Keratinocyte (primary cell): ENCODE data around the gene CD72. TPM values are rescaled to one million over a fixed set of nuclear protein-coding genes. Genes with fewer than 3 reads are reported as not detected.

ENCODE experiments used
- DNase-seq: peaks from one replicate; pipeline ENCODE4 v3.0.0-alpha.2; 2011; ENCODE audit warnings: low read depth, missing footprints, low spot score
- FAIRE-seq: peaks from 2 replicates; lab custom pipeline; 2011; peaks lifted over from hg19 to GRCh38; lab: Jason Lieb, UNC
- H2AFZ ChIP-seq: 2 replicates; pipeline ENCODE4 v1.6.0; 2012; ENCODE audit warnings: low read length, control low read depth, inconsistent platforms; ENCODE audit not compliant: control insufficient read depth
- H3K27ac ChIP-seq: 2 replicates; pipeline ENCODE4 v1.5.1; 2011; ENCODE audit warnings: low read length; ENCODE audit not compliant: control insufficient read depth, insufficient read depth
- H3K27me3 ChIP-seq: 3 replicates; pipeline ENCODE4 v1.6.0; 2011; ENCODE audit warnings: low read length; ENCODE audit not compliant: control insufficient read depth, insufficient read depth; ENCODE audit errors: extremely low read depth
- H3K36me3 ChIP-seq, 2 experiments: 2 replicates in 1 of 2; 3 replicates in 1 of 2; pipeline ENCODE4 v1.5.1; 2011; ENCODE audit warnings: low read length in 2 of 2, mild to moderate bottlenecking in 1 of 2; ENCODE audit not compliant: control insufficient read depth in 2 of 2, insufficient read depth in 2 of 2; ENCODE audit errors: extremely low read depth in 1 of 2
- H3K4me1 ChIP-seq: 3 replicates; pipeline ENCODE4 v1.5.1; 2011; ENCODE audit warnings: low read length; ENCODE audit not compliant: control insufficient read depth, insufficient read depth; ENCODE audit errors: extremely low read depth
- H3K4me2 ChIP-seq: 3 replicates; pipeline ENCODE4 v1.6.0; 2011; ENCODE audit warnings: low read depth, low read length; ENCODE audit not compliant: control insufficient read depth, insufficient read depth; ENCODE audit errors: extremely low read depth
- H3K4me3 ChIP-seq, 3 experiments: fragments of 200-600 bp in 1 of 3; sonication (generic) in 1 of 3; 2 replicates in 2 of 3; 3 replicates in 1 of 3; pipeline ENCODE4 v1.5.1; 2011 to 2016; ENCODE audit warnings: low read length in 3 of 3, mild to moderate bottlenecking in 3 of 3, control low read depth in 2 of 3, inconsistent platforms in 1 of 3, low read depth in 1 of 3, mixed read lengths in 1 of 3, mixed run types in 1 of 3, moderate library complexity in 1 of 3; ENCODE audit not compliant: control insufficient read depth in 2 of 3, insufficient read depth in 2 of 3; ENCODE audit errors: extremely low read depth in 1 of 3
- H3K79me2 ChIP-seq: 2 replicates; pipeline ENCODE4 v1.6.0; 2012; ENCODE audit warnings: low read length; ENCODE audit not compliant: control insufficient read depth, insufficient read depth
- H3K9ac ChIP-seq: 3 replicates; pipeline ENCODE4 v1.6.0; 2011; ENCODE audit warnings: low read length; ENCODE audit not compliant: control insufficient read depth, insufficient read depth; ENCODE audit errors: extremely low read depth
- H3K9me1 ChIP-seq: 3 replicates; pipeline ENCODE4 v1.6.0; 2011; ENCODE audit warnings: low read length; ENCODE audit not compliant: control insufficient read depth, insufficient read depth; ENCODE audit errors: extremely low read depth
- H3K9me3 ChIP-seq: 2 replicates; pipeline ENCODE4 v1.5.1; 2012; ENCODE audit warnings: low read depth, low read length; ENCODE audit not compliant: control insufficient read depth
- H4K20me1 ChIP-seq: 3 replicates; pipeline ENCODE4 v1.6.0; 2011; ENCODE audit warnings: low read length; ENCODE audit not compliant: control insufficient read depth, insufficient read depth; ENCODE audit errors: extremely low read depth
- CTCF ChIP-seq, 3 experiments: IDR thresholded peaks in 1 of 3; conservative IDR thresholded peaks in 1 of 3; optimal IDR thresholded peaks in 1 of 3; 2 replicates in 2 of 3; 3 replicates in 1 of 3; pipeline versions ENCODE3 to v1.5.1; 2011; ENCODE audit warnings: low read length in 3 of 3, mild to moderate bottlenecking in 3 of 3, moderate library complexity in 2 of 3, control low read depth in 1 of 3, inconsistent platforms in 1 of 3; ENCODE audit not compliant: insufficient read depth in 2 of 3; ENCODE audit errors: extremely low read depth in 1 of 3
- EZH2 ChIP-seq: IDR thresholded peaks from one replicate; pipeline ENCODE4 v1.6.1; 2012; ENCODE audit warnings: inconsistent platforms, mild to moderate bottlenecking, low read length, moderate library complexity
- dilution Hi-C: fragments of 300-500 bp; cut with MboI; formaldehyde crosslinking; loops from one replicate; pipeline ENCODE4 v1.7.0; 2020; ENCODE audit warnings: low sequenced_read_pairs; ENCODE audit not compliant: extremely low pct_ligation_motif_present
- polyA plus RNA-seq, 5 experiments: library from polyadenylated mRNA; depleted of rRNA in 3 of 5; stranded (reverse) in 3 of 5; stranded (forward) in 1 of 5; unstranded in 1 of 5; fragments of >200 nt; gene quantifications; 1 replicate in 1 of 5; 2 replicates in 3 of 5; 3 replicates in 1 of 5; pipeline versions ENCODE4 v1.2.1 to v1.2.3, GENCODE V29; 2011 to 2012; ENCODE audit warnings: missing spikeins in 2 of 5, low read depth in 1 of 5, low replicate concordance in 1 of 5

CD72 gene
- polyA plus RNA-seq, 1 donor (not counting 4 experiments of a cell fraction or from before 2014, with no cell fraction given) = 0.66 TPM

- no peak overlapping the region for H3K27ac ChIP-seq
- TF ChIP-seq EZH2 = no peak
- TF ChIP-seq CTCF (optimal IDR thresholded peaks at IDR 0.05 in 1 of 3, IDR thresholded peaks at IDR 0.05 in 1 of 3, conservative IDR thresholded peaks at IDR 0.05 in 1 of 3; ENCODE audit: extremely low read depth in 1 of 3, insufficient read depth in 2 of 3, low read length in 3 of 3) = no peak
- peaks cover 10% of the 10 kb centered on the region for H3K4me1 ChIP-seq
- H3K79me2 ChIP-seq = no peaks in the 10 kb centered on the region
- no peaks in the 10 kb centered on the region for H3K36me3 ChIP-seq
- no peaks in the 10 kb centered on the region for H3K9me1 ChIP-seq
- no peaks in the 10 kb centered on the region for H3K9me3 ChIP-seq
- no peak overlapping the region for H2AFZ ChIP-seq
- no peak overlapping the region for H3K4me2 ChIP-seq
- H3K27me3 ChIP-seq = peaks cover 3% of the 10 kb centered on the region
- dilution Hi-C loops = no loop called here
- no peak overlapping the region for H3K9ac ChIP-seq
- DNase-seq = no peak
- no peaks in the 10 kb centered on the region for H4K20me1 ChIP-seq
- FAIRE-seq = no peak
- H3K4me3 ChIP-seq = no peak overlapping the region
Observed at GRCh38 chr9:35652829-35653209, 34.6 kb upstream of the CD72 start.

GRCh38 chr9:35651956-35652828 lies 34.0 kb upstream of the CD72 start:
- FAIRE-seq = no peak

More at GRCh38 chr9:35651956-35652828, 34.0 kb upstream of the CD72 start:
- Histone ChIP-seq H3K27ac (no peak overlapping the region), H2AFZ (no peak overlapping the region), H3K4me1 (peaks cover 11% of the 10 kb centered on the region), H3K36me3 (no peaks in the 10 kb centered on the region), H3K4me2 (no peak overlapping the region), H4K20me1 (no peaks in the 10 kb centered on the region), H3K79me2 (no peaks in the 10 kb centered on the region), H3K27me3 (peaks cover 3% of the 10 kb centered on the region), H3K4me3 (no peak overlapping the region), H3K9me1 (no peaks in the 10 kb centered on the region), H3K9me3 (no peaks in the 10 kb centered on the region), H3K9ac (no peak overlapping the region)
- dilution Hi-C loops = no loop called here
- TF ChIP-seq EZH2 = no peak
- no peak for TF ChIP-seq CTCF (optimal IDR thresholded peaks at IDR 0.05 in 1 of 3, IDR thresholded peaks at IDR 0.05 in 1 of 3, conservative IDR thresholded peaks at IDR 0.05 in 1 of 3; ENCODE audit: extremely low read depth in 1 of 3, insufficient read depth in 2 of 3, low read length in 3 of 3)
- no peak for DNase-seq
